Pancreas (tissue), 10 donors: ENCODE measurements around the gene SNX1. TPM values are rescaled to one million over a fixed set of nuclear protein-coding genes. Genes with fewer than 3 reads are reported as not detected.
"Not testable (repeated sequence)": the region's sequence is repeated elsewhere in the genome, so short reads cannot be mapped to it uniquely, and the experiment has no call there.

Experiments used
- ATAC-seq, 4 donors: fragments of 200-7000 bp; cut with Tn5 transposase; one replicate each; pipeline versions ENCODE4 v1.8.0 to v1.9.1; 2020; ENCODE audit warnings: mild to moderate bottlenecking in 4 of 4, moderate library complexity in 4 of 4
- DNase-seq, 6 donors: peaks; one replicate each; pipeline ENCODE4 v3.0.0-alpha.2; 2020
- FAIRE-seq: peaks from 2 replicates; lab custom pipeline; 2012; peaks lifted over from hg19 to GRCh38; lab: Jason Lieb, UNC
- H3K27ac ChIP-seq, 4 donors: fragments of 200-600 bp; sonication (generic); 1 replicate in 3 of 4; 2 replicates in 1 of 4; pipeline versions ENCODE4 v1.5.0 to v1.8.0; 2020
- H3K27me3 ChIP-seq, 4 donors: fragments of 200-600 bp; one replicate each; pipeline ENCODE4 v1.8.0; 2021
- H3K36me3 ChIP-seq, 3 donors: fragments of 200-600 bp; sonication (generic) in 1 of 3; one replicate each; pipeline versions ENCODE4 v1.5.0 to v1.8.0; 2020 to 2021
- H3K4me1 ChIP-seq, 3 donors: fragments of 200-600 bp; one replicate each; pipeline ENCODE4 v1.8.0; 2021
- H3K4me3 ChIP-seq, 4 donors: fragments of 200-600 bp; sonication (generic) in 2 of 4; one replicate each; pipeline versions ENCODE4 v1.5.0 to v1.8.0; 2020 to 2021
- H3K9me3 ChIP-seq, 4 donors: fragments of 200-600 bp; one replicate each; pipeline ENCODE4 v1.8.0; 2021
- CTCF ChIP-seq, 4 donors: fragments of 200-600 bp; sonication (generic) in 3 of 4; IDR thresholded peaks; one replicate each; pipeline versions ENCODE4 v1.5.0 to v1.8.0; 2021; ENCODE audit warnings: antibody characterized with exemption in 4 of 4
- WGBS, 2 donors: extraction: QIAGEN DNeasy Blood & Tissue Kit; methylation state at CpG; one replicate each; pipeline ENCODE4 v1.1.7; 2013; 5-methylcytosine and 5-hydroxymethylcytosine counted together
- intact Hi-C, 3 donors: fragments of 100-400 bp; cut with DNase I; formaldehyde crosslinking; loops; one replicate each; pipeline versions ENCODE4 v1.11.1 to v1.14.2; 2022
- polyA plus RNA-seq, 2 donors: library from polyadenylated mRNA; stranded (reverse); fragments of 200-250 nt; gene quantifications; one replicate each; pipeline ENCODE4 v1.2.3, GENCODE V29; 2013
- total RNA-seq, 6 donors: library from RNA; stranded (reverse); fragmentation: NEBNext Ultra II Directional in 4 of 6; extraction: Animal tissue kit (Norgen Biotek cat#: 25700) in 4 of 6; gene quantifications; one replicate each; pipeline versions ENCODE4 v1.2.1 to v1.2.4, GENCODE V29; 2021 to 2023
- donor health status: healthy with polysubstance abuse.
- donor health status: DM: no; HTN: no; CAD: no; lungs with moderate emphysema.
- donor health status: DM: no; HTN: no; CAD: no.
- donor health status: control.
- donor health status: control.
- donor health status: Bipolar disorder and iron deficiency.
- donor health status: DM: yes; HTN: yes; CAD: no.
- donor health status: DM: no; HTN: no; CAD: no.
- donor health status: DM: no; HTN: no; CAD: no.
- donor health status: DM: yes; HTN: yes; CAD: no.

SNX1 gene
- total and polyA plus RNA-seq, 8 donors = 32.9 to 82.4 (median 44.9) TPM

GRCh38 chr15:64051093-64051402, 44.7 kb upstream of the SNX1 start:
- H3K27ac ChIP-seq = no peak overlapping the region
- no peaks in the 10 kb centered on the region for H3K36me3 ChIP-seq
- H3K4me3 ChIP-seq = no peak overlapping the region
- no peaks in the 10 kb centered on the region for H3K27me3 ChIP-seq
- no peak for ATAC-seq
- FAIRE-seq = no peak
- no peak for DNase-seq
- peaks cover 0 to 13% (median 4%) of the 10 kb centered on the region in 3 donors for H3K4me1 ChIP-seq
- intact Hi-C loops = loop anchor here in 1 of 3 donors (10.0 kb wide), 1 partner anchor 106 kb away; no protein-coding TSS in a partner anchor
- H3K9me3 ChIP-seq = no peaks in the 10 kb centered on the region
- no peak for TF ChIP-seq CTCF (IDR thresholded peaks at IDR 0.05)
- WGBS, 2 donors = 87 to 89% methylated on average over 2 of the region's 2 CpGs

- H3K9me3 ChIP-seq = no peaks in the 10 kb centered on the region
- no peaks in the 10 kb centered on the region for H3K27me3 ChIP-seq
- no peak overlapping the region for H3K27ac ChIP-seq
- H3K4me1 ChIP-seq = peaks cover 0 to 12% (median 3%) of the 10 kb centered on the region in 3 donors
- DNase-seq = no peak
- H3K4me3 ChIP-seq = no peak overlapping the region
- ATAC-seq = no peak
- WGBS, 2 donors = 78 to 79% methylated on average over 6 of the region's 6 CpGs
- no peak for FAIRE-seq
- intact Hi-C loops = loop anchor here in 1 of 3 donors (10.0 kb wide), 1 partner anchor 107 kb away; no protein-coding TSS in a partner anchor
- no peak for TF ChIP-seq CTCF (IDR thresholded peaks at IDR 0.05)
- H3K36me3 ChIP-seq = no peaks in the 10 kb centered on the region
Observed at GRCh38 chr15:64051407-64052259, 44.1 kb upstream of the SNX1 start.

- no peak for ATAC-seq
- intact Hi-C loops = loop anchor here in 1 of 3 donors (10.0 kb wide), 1 partner anchor 108 kb away; no protein-coding TSS in a partner anchor
- no peak for DNase-seq
- Histone ChIP-seq H3K4me1 (peaks cover 0 to 7% (median 0%) of the 10 kb centered on the region in 3 donors), H3K4me3 (no peak overlapping the region), H3K27ac (no peak overlapping the region), H3K27me3 (no peaks in the 10 kb centered on the region), H3K9me3 (no peaks in the 10 kb centered on the region), H3K36me3 (no peaks in the 10 kb centered on the region)
- no peak for FAIRE-seq
- no peak for TF ChIP-seq CTCF (IDR thresholded peaks at IDR 0.05)
- 85 to 93% methylated on average over 5 of the region's 5 CpGs for WGBS, 2 donors
Observed at GRCh38 chr15:64052925-64053491, 42.8 kb upstream of the SNX1 start.

- not testable (repeated sequence) for H3K4me1 ChIP-seq, FAIRE-seq, H3K9me3 ChIP-seq, H3K27ac ChIP-seq, DNase-seq, ATAC-seq, H3K4me3 ChIP-seq, H3K36me3 ChIP-seq, H3K27me3 ChIP-seq
- 80 to 91% methylated on average over 12 of the region's 12 CpGs for WGBS, 2 donors
- intact Hi-C loops = loop anchor here in 1 of 3 donors (10.0 kb wide), 1 partner anchor 109 kb away; no protein-coding TSS in a partner anchor
Observed at GRCh38 chr15:64053674-64054073, 42.1 kb upstream of the SNX1 start.

- no peaks in the 10 kb centered on the region for H3K36me3 ChIP-seq
- H3K4me3 ChIP-seq = no peak overlapping the region
- no peak for FAIRE-seq
- intact Hi-C loops = loop anchor here in 1 of 3 donors (10.0 kb wide), 1 partner anchor 113 kb away; no protein-coding TSS in a partner anchor
- no peaks in the 10 kb centered on the region for H3K27me3 ChIP-seq
- no peak overlapping the region for H3K27ac ChIP-seq
- no peak for TF ChIP-seq CTCF (IDR thresholded peaks at IDR 0.05)
- ATAC-seq = no peak
- DNase-seq = no peak
- WGBS, 2 donors = 76 to 79% methylated on average over 5 of the region's 5 CpGs
- no peaks in the 10 kb centered on the region for H3K4me1 ChIP-seq
- no peaks in the 10 kb centered on the region for H3K9me3 ChIP-seq
Observed at GRCh38 chr15:64058279-64058678, 37.5 kb upstream of the SNX1 start.

GRCh38 chr15:64059104-64059503, 36.7 kb upstream of the SNX1 start:
- not testable (repeated sequence) for H3K27me3 ChIP-seq, DNase-seq, H3K4me3 ChIP-seq, H3K9me3 ChIP-seq, H3K27ac ChIP-seq, H3K36me3 ChIP-seq, H3K4me1 ChIP-seq, ATAC-seq, FAIRE-seq
- intact Hi-C loops = loop anchor here in 1 of 3 donors (10.0 kb wide), 1 partner anchor 114 kb away; no protein-coding TSS in a partner anchor
- 93 to 95% methylated on average over 2 of the region's 2 CpGs for WGBS, 2 donors
